ENCODE measurements around the gene ACSF3. TPM values are rescaled to one million over a fixed set of nuclear protein-coding genes. Genes with fewer than 3 reads are reported as not detected.

Gene ACSF3
- total and polyA plus RNA-seq, 2 donors (not counting 1 experiment from before 2014, with no cell fraction given) = 45.2 to 113 TPM

DNA sequence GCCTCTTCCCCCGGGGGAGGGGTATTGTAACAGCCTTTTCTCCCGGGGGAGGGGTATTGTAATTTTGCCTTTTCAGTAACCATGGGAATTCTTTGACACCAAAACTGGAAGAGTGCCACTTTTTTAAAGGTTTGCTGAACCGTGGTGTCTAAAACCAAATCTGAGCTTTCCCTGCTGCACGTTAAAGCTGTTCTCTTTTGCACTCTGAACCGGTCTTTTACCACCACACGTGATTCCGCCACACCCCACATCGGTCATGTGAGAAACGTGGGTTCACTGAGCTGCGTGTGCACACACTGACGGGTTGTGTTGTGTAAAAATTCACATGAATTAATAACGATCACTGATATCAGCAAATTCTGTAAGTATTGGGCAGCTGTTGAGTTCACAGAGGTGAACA, 9.2 kb upstream of the ACSF3 start:
- Histone ChIP-seq H3K79me2 (ENCODE audit: control insufficient read depth, insufficient read depth, low read length) (no peaks in the 10 kb centered on the region), H2AFZ (ENCODE audit: insufficient read depth, low read depth, low read length, poor library complexity, severe bottlenecking) (no peak overlapping the region), H4K20me1 (ENCODE audit: control insufficient read depth, insufficient read depth, low read length, poor library complexity, severe bottlenecking) (no peaks in the 10 kb centered on the region), H3K27ac (ENCODE audit: low read length in 2 of 2) (no peak overlapping the region), H3K9me3 (ENCODE audit: control extremely low read depth in 1 of 3, control insufficient read depth in 2 of 3, insufficient read depth in 1 of 3, low read length in 2 of 3) (no peaks in the 10 kb centered on the region), H3K4me1 (ENCODE audit: control insufficient read depth in 2 of 2, insufficient read depth in 2 of 2, low read length in 2 of 2) (peaks cover 4 to 7% of the 10 kb centered on the region in 2 donors), H3K27me3 (replicated peaks in 1 of 4; ENCODE audit: control extremely low read depth in 1 of 4, control insufficient read depth in 3 of 4, insufficient read depth in 4 of 4, low read length in 3 of 4) (peaks cover 0 to 7% (median 2%) of the 10 kb centered on the region in 4 experiments), H3K4me2 (replicated peaks; ENCODE audit: low read depth, low read length, poor library complexity, severe bottlenecking) (peak overlapping the region; percentile 2), H3K4me3 (ENCODE audit: control extremely low read depth in 1 of 5, extremely low read depth in 1 of 5, insufficient read depth in 1 of 5, low read depth in 2 of 5, low read length in 4 of 5) (no peak overlapping the region), H3K36me3 (replicated peaks in 1 of 2; ENCODE audit: control extremely low read depth in 1 of 2, control insufficient read depth in 1 of 2, extremely low read depth in 1 of 2, insufficient read depth in 2 of 2, low read length in 1 of 2) (no peaks in the 10 kb centered on the region), H3K9ac (ENCODE audit: low read length) (no peak overlapping the region)
- H3K4me1 Mint-ChIP-seq = peaks cover 13% of the 10 kb centered on the region
- CTCF ChIA-PET = interaction anchor here (1.1 kb wide), 1 partner anchor 101 kb away, joined by 3 read pairs; no protein-coding TSS in a partner anchor
- peaks cover 6% of the 10 kb centered on the region for H3K27me3 Mint-ChIP-seq
- POLR2A ChIA-PET = interaction anchor here (0.9 kb wide), 1 partner anchor 9 kb away, joined by 3 read pairs; the partner anchor contains the start of gene ACSF3
- intact Hi-C loops (cut with micrococcal nuclease) = no loop called here
- TF ChIP-seq EZH2 (IDR thresholded peaks at IDR 0.05; ENCODE audit: borderline replicate concordance, insufficient read depth, low read depth, low read length, poor library complexity, severe bottlenecking) = no peak
- no peak for TF ChIP-seq CTCF (IDR thresholded peaks at IDR 0.05)
- WGBS (ENCODE audit: insufficient coverage) = 76% methylated on average over 8 of the region's 12 CpGs
- no peaks in the 10 kb centered on the region for H3K9me3 Mint-ChIP-seq (ENCODE audit: insufficient read depth)
- ATAC-seq (ENCODE audit: low read depth) (no peak), DNase-seq (no peak)
- H3K4me3 Mint-ChIP-seq = peak overlapping the region; percentile 73
- H3K27ac Mint-ChIP-seq = peak overlapping the region; percentile 88

GRCh38 chr16:89084814-89085612, 8.6 kb upstream of the ACSF3 start:
- DNase-seq (no peak), ATAC-seq (ENCODE audit: low read depth) (no peak)
- H3K4me3 ChIP-seq (ENCODE audit: control extremely low read depth in 1 of 5, extremely low read depth in 1 of 5, insufficient read depth in 1 of 5, low read depth in 2 of 5, low read length in 4 of 5) = no peak overlapping the region
- no peaks in the 10 kb centered on the region for H3K36me3 ChIP-seq (replicated peaks in 1 of 2; ENCODE audit: control extremely low read depth in 1 of 2, control insufficient read depth in 1 of 2, extremely low read depth in 1 of 2, insufficient read depth in 2 of 2, low read length in 1 of 2)
- CTCF ChIA-PET = interaction anchor here (1.1 kb wide), 1 partner anchor 102 kb away, joined by 3 read pairs; no protein-coding TSS in a partner anchor
- Mint-ChIP-seq H3K9me3 (ENCODE audit: insufficient read depth) (no peaks in the 10 kb centered on the region), H3K4me1 (peaks cover 13% of the 10 kb centered on the region), H3K27ac (peak overlapping the region; percentile 88), H3K27me3 (peaks cover 11% of the 10 kb centered on the region), H3K4me3 (peak overlapping the region; percentile 73)
- intact Hi-C loops (cut with micrococcal nuclease) = no loop called here
- 89% methylated on average over 28 of the region's 28 CpGs for WGBS (ENCODE audit: insufficient coverage)
- H3K4me2 ChIP-seq (replicated peaks; ENCODE audit: low read depth, low read length, poor library complexity, severe bottlenecking) = peak overlapping the region; percentile 2
- no peaks in the 10 kb centered on the region for H3K9me3 ChIP-seq (ENCODE audit: control extremely low read depth in 1 of 3, control insufficient read depth in 2 of 3, insufficient read depth in 1 of 3, low read length in 2 of 3)
- H3K4me1 ChIP-seq (ENCODE audit: control insufficient read depth in 2 of 2, insufficient read depth in 2 of 2, low read length in 2 of 2) = peaks cover 4 to 7% of the 10 kb centered on the region in 2 donors
- no peaks in the 10 kb centered on the region for H3K79me2 ChIP-seq (ENCODE audit: control insufficient read depth, insufficient read depth, low read length)
- H3K27me3 ChIP-seq (replicated peaks in 1 of 4; ENCODE audit: control extremely low read depth in 1 of 4, control insufficient read depth in 3 of 4, insufficient read depth in 4 of 4, low read length in 3 of 4) = peaks cover 0 to 8% (median 3%) of the 10 kb centered on the region in 4 experiments
- no peaks in the 10 kb centered on the region for H4K20me1 ChIP-seq (ENCODE audit: control insufficient read depth, insufficient read depth, low read length, poor library complexity, severe bottlenecking)
- H3K27ac ChIP-seq (ENCODE audit: low read length in 2 of 2) = no peak overlapping the region
- H2AFZ ChIP-seq (ENCODE audit: insufficient read depth, low read depth, low read length, poor library complexity, severe bottlenecking) = no peak overlapping the region
- POLR2A ChIA-PET = interaction anchor here (0.9 kb wide), 1 partner anchor 9 kb away, joined by 3 read pairs; the partner anchor contains the start of gene ACSF3
- no peak for TF ChIP-seq EZH2 (IDR thresholded peaks at IDR 0.05; ENCODE audit: borderline replicate concordance, insufficient read depth, low read depth, low read length, poor library complexity, severe bottlenecking)
- no peak for TF ChIP-seq CTCF (IDR thresholded peaks at IDR 0.05)
- H3K9ac ChIP-seq (ENCODE audit: low read length) = no peak overlapping the region

Data from B cell (primary cell).